ENCODE measurements around the gene CLMN.

The CLMN gene

GRCh38 chr14:95321693-95322455, 2.2 kb upstream of the CLMN start:
- no peak for DNase-seq (ENCODE audit: low spot score)

- no peak for DNase-seq (ENCODE audit: low spot score)
Observed at GRCh38 chr14:95320955-95321600, 1.4 kb upstream of the CLMN start.

GRCh38 chr14:95320078-95320895, 579 bp upstream of the CLMN start:
- no peak for DNase-seq (ENCODE audit: low spot score)

GRCh38 chr14:95318399-95319311, 1.1 kb downstream of the CLMN start:
- no peak for DNase-seq (ENCODE audit: low spot score)

- no peak for DNase-seq (ENCODE audit: low spot score)
Observed at GRCh38 chr14:95317817-95318343, 1.8 kb downstream of the CLMN start.

- DNase-seq (ENCODE audit: low spot score), result no peak
Observed at GRCh38 chr14:95316821-95317220, 2.9 kb downstream of the CLMN start.

- no peak for DNase-seq (ENCODE audit: low spot score)
Observed at GRCh38 chr14:95315579-95315978, 4.1 kb downstream of the CLMN start.

GRCh38 chr14:95315156-95315555, 4.6 kb downstream of the CLMN start:
- DNase-seq (ENCODE audit: low spot score), result no peak

- DNase-seq (ENCODE audit: low spot score), result no peak
Observed at GRCh38 chr14:95314609-95315008, 5.1 kb downstream of the CLMN start.

- DNase-seq (ENCODE audit: low spot score), result no peak
Observed at GRCh38 chr14:95313707-95314106, 6.0 kb downstream of the CLMN start.

- DNase-seq (ENCODE audit: low spot score), result no peak
Observed at GRCh38 chr14:95313190-95313589, 6.5 kb downstream of the CLMN start.

GRCh38 chr14:95312311-95312710, 7.4 kb downstream of the CLMN start:
- no peak for DNase-seq (ENCODE audit: low spot score)

- DNase-seq (ENCODE audit: low spot score), result no peak
Observed at GRCh38 chr14:95311752-95312151, 8.0 kb downstream of the CLMN start.

GRCh38 chr14:95310635-95311380, 8.9 kb downstream of the CLMN start:
- DNase-seq (ENCODE audit: low spot score), result no peak

GRCh38 chr14:95309261-95310051, 10.3 kb downstream of the CLMN start:
- no peak for DNase-seq (ENCODE audit: low spot score)

GRCh38 chr14:95308073-95308472, 11.6 kb downstream of the CLMN start:
- DNase-seq (ENCODE audit: low spot score), result no peak

GRCh38 chr14:95307402-95308041, 12.2 kb downstream of the CLMN start:
- DNase-seq (ENCODE audit: low spot score), result no peak

- no peak for DNase-seq (ENCODE audit: low spot score)
Observed at GRCh38 chr14:95305940-95306339, 13.8 kb downstream of the CLMN start.

- no peak for DNase-seq (ENCODE audit: low spot score)
Observed at GRCh38 chr14:95305145-95305544, 14.6 kb downstream of the CLMN start.

Measured in CD4-positive, alpha-beta T cell treated with Interleukin-6 at 100 ng/mL for 8 hours (primary cell).